HUES6 (cell line): ENCODE results near the gene FBXL7.
A peak's percentile ranks its signal among the peaks of the same experiment; 100 is the strongest.

Experiments used
- H3K27ac ChIP-seq: 2 replicates; pipeline ENCODE4 v1.7.0; 2013; ENCODE audit warnings: low read depth, mild to moderate bottlenecking, low read length, inconsistent platforms
- H3K27me3 ChIP-seq: 2 replicates; pipeline ENCODE4 v1.6.1; 2013; ENCODE audit warnings: low read length; ENCODE audit not compliant: control insufficient read depth, insufficient read depth
- H3K36me3 ChIP-seq: 2 replicates; pipeline ENCODE4 v1.6.1; 2013; ENCODE audit warnings: low read length; ENCODE audit not compliant: control insufficient read depth, insufficient read depth
- H3K4me1 ChIP-seq: 2 replicates; pipeline ENCODE4 v1.6.1; 2013; ENCODE audit warnings: low read length; ENCODE audit not compliant: control insufficient read depth, insufficient read depth
- H3K4me3 ChIP-seq: 2 replicates; pipeline ENCODE4 v1.5.1; 2013; ENCODE audit warnings: low read depth, low read length
- H3K9ac ChIP-seq: one replicate; pipeline ENCODE4 v1.6.1; 2013; ENCODE audit warnings: mild to moderate bottlenecking, low read length
- H3K9me3 ChIP-seq: 2 replicates; pipeline ENCODE4 v1.6.1; 2013; ENCODE audit warnings: low read depth, low read length; ENCODE audit not compliant: control insufficient read depth, insufficient read depth

Gene FBXL7

DNA sequence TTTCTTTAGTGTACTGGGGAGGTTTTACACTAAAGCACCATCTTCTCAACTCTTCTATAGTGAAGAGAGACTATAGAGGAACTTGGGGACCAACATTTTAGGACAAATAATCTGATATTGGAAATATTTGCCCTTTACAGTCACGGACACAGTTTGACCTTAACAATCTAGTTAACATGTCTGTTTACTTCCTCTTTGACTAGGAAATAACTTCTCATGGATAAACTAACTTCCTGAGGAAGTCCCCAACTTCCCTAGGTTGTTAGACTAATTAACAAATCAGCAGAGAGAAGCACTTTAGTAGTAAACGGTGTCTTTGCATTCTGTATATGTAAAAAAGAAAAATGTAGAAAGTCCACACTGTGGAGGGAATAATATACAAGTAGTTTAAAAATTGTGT lies 127.7 kb downstream of the FBXL7 start:
- H3K36me3 ChIP-seq = no peaks in the 10 kb centered on the region
- H3K4me3 ChIP-seq = no peak overlapping the region
- H3K4me1 ChIP-seq = no peaks in the 10 kb centered on the region
- no peak overlapping the region for H3K9ac ChIP-seq
- no peaks in the 10 kb centered on the region for H3K27me3 ChIP-seq
- no peak overlapping the region for H3K27ac ChIP-seq
- no peaks in the 10 kb centered on the region for H3K9me3 ChIP-seq

DNA sequence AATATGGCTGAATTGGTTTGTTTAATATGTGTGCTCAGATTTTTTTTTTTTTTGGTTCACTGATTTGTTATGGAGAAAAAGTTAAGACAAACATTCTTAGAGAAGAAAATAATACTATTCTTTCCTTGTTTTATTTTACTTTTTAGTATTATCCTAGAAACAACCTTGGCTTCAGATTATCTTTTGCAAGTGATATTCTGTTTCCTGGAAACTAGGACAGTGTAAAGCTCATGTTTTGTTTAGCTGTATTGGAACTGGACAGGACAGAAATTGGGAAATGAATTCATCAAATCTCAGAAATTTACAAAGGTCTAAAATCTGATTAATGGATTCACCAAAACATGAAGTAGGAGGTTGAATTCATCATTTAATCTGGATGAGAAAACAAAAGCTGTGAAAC lies 130.5 kb downstream of the FBXL7 start:
- no peak overlapping the region for H3K4me3 ChIP-seq

DNA sequence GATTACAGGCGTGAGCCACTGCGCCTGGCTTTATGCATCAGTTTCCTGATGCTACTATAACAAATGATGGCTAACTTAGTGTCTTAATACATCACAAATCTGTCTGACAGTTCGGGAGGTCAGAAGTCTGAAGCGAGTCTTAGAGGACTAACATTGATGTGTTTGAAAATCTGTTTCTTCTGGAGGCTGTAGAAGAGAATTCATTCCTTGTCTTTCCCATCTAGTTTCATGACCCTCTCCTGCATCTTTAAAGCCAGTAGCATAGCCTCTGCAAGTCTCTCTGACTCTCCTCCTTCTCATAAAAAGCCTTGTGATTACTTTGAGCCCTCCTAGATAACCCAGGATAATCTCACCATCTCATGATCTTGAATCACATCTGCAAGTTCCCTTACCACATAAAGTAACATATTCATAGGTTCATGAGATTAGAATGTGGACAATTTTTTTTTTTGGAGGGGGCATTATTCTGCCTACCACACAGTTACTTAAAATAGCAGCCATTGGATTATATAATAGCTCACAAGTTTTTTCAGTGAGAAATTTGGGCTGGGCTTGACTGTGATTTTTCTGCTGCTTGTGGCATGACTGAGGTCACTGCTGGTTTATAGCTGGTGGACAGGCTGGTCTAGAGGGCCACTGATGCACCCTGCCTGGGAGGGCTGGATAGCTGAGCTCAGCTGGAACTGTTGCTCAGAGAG lies 134.8 kb downstream of the FBXL7 start:
- Histone ChIP-seq H3K27ac (no peak overlapping the region), H3K4me3 (no peak overlapping the region), H3K27me3 (no peaks in the 10 kb centered on the region), H3K9me3 (no peaks in the 10 kb centered on the region), H3K4me1 (peaks cover 6% of the 10 kb centered on the region; the same call in 1 of the 2 replicates), H3K9ac (no peak overlapping the region), H3K36me3 (no peaks in the 10 kb centered on the region)

More for the DNA sequence above, 130.5 kb downstream of the FBXL7 start:
- Histone ChIP-seq H3K27ac (no peak overlapping the region), H3K27me3 (no peaks in the 10 kb centered on the region), H3K9me3 (no peaks in the 10 kb centered on the region), H3K4me1 (no peaks in the 10 kb centered on the region), H3K36me3 (no peaks in the 10 kb centered on the region), H3K9ac (no peak overlapping the region)

DNA sequence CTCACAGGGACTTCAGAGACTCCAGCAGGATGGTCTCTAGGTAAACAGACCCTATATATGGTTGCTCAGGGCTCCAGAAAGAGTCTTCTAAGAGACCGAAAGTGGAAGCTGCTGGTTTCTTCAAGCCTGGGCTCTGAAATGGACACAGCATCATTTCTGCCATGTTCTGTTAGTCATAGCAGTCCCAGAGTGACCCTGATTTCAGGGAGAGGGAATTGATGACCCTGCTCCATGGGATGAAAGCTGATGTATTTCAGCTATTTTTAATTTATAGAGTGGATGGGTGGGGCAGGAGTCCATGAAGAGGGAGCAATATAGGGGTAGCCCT lies 135.3 kb downstream of the FBXL7 start:
- Histone ChIP-seq H3K36me3 (no peaks in the 10 kb centered on the region), H3K4me1 (peaks cover 6% of the 10 kb centered on the region; the same call in 1 of the 2 replicates), H3K4me3 (no peak overlapping the region), H3K27ac (no peak overlapping the region), H3K9ac (no peak overlapping the region), H3K27me3 (no peaks in the 10 kb centered on the region), H3K9me3 (no peaks in the 10 kb centered on the region)

DNA sequence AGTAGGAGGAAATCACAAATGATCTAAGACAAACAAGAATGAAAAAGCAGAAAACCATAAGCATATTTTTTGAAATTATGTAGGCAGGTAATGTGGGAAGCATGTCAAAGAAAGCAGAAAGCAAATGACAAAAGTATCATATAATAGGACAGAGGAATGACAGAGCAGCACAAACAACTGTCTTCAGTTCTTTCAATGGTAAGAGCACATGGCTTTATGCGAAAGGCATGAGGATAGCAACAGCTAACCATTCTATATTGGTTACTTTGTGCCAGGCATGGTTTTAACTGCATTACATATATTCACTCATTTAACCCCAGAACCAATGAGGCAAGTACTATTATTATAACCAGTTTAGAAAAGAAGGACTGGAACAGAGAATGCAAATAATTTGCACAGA lies 137.4 kb downstream of the FBXL7 start:
- no peaks in the 10 kb centered on the region for H3K9me3 ChIP-seq
- no peak overlapping the region for H3K27ac ChIP-seq
- H3K36me3 ChIP-seq = no peaks in the 10 kb centered on the region
- no peak overlapping the region for H3K4me3 ChIP-seq
- no peaks in the 10 kb centered on the region for H3K27me3 ChIP-seq
- H3K9ac ChIP-seq = no peak overlapping the region
- H3K4me1 ChIP-seq = peaks cover 6% of the 10 kb centered on the region; the same call in 1 of the 2 replicates

DNA sequence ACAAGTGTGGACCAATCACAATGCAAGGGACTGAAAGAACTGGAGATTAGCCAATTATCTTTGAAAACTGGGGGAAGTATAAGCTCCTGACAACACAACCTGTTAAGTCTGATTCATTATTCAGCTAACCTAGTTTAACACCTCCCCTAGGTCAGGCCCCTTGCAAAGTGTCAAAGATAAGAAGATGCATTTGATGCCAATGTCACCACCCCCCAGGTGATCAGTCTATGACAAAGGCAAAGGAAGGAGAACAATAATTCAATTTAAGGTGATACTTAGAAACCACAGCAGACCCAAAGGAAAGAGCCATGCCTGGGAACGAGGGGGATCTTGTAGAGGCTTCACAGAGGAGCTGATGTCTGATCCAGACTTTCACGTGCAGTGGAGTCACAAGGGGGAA lies 137.9 kb downstream of the FBXL7 start:
- Histone ChIP-seq H3K27me3 (no peaks in the 10 kb centered on the region), H3K9me3 (no peaks in the 10 kb centered on the region), H3K4me3 (no peak overlapping the region), H3K9ac (no peak overlapping the region), H3K36me3 (no peaks in the 10 kb centered on the region), H3K27ac (no peak overlapping the region), H3K4me1 (peaks cover 6% of the 10 kb centered on the region; the same call in 1 of the 2 replicates)

DNA sequence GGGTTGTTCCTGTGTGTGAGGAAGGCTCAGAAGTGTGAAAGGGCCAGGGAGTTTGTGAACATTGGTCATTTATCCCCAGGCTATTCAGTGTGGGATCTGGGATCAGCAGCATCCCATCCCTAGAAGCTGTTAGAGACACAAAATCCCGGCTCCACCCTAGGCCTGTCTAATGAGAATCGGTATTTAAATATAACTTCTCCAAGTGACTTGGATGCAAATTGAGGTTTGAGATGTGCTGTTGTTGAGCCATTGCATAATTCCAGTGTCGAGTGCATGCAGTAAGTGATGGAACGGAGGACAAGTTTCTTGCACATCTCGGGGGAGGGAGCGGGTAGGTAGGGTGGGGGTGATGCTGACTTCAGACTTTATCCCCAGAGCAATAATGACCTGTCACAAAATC lies 138.3 kb downstream of the FBXL7 start:
- no peak overlapping the region for H3K9ac ChIP-seq
- no peaks in the 10 kb centered on the region for H3K9me3 ChIP-seq
- H3K36me3 ChIP-seq = no peaks in the 10 kb centered on the region
- no peak overlapping the region for H3K4me3 ChIP-seq
- H3K27ac ChIP-seq = no peak overlapping the region
- H3K27me3 ChIP-seq = no peaks in the 10 kb centered on the region
- H3K4me1 ChIP-seq = peaks cover 6% of the 10 kb centered on the region; the same call in 1 of the 2 replicates

DNA sequence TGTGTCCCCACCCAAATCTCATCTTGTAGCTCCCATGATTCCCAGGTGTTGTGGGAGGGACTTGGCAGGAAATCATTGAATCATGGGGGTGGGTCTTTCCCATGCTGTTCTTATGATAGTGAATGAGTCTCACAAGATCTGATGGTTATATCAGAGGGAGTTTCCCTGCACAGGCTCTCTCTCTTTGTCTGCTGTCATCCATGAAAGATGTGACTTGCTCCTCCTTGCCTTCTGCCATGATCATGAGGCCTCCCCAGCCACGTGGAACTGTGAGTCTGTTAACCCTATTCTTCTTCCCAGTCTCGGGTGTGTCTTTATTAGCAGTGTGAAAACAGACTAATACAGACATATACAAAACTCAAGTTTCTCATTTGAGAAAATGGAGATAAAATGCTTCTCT lies 139.3 kb downstream of the FBXL7 start:
- Histone ChIP-seq H3K4me1 (peaks cover 6% of the 10 kb centered on the region; the same call in 1 of the 2 replicates), H3K36me3 (no peaks in the 10 kb centered on the region), H3K27ac (no peak overlapping the region), H3K9me3 (no peaks in the 10 kb centered on the region), H3K27me3 (no peaks in the 10 kb centered on the region), H3K9ac (no peak overlapping the region), H3K4me3 (no peak overlapping the region)

DNA sequence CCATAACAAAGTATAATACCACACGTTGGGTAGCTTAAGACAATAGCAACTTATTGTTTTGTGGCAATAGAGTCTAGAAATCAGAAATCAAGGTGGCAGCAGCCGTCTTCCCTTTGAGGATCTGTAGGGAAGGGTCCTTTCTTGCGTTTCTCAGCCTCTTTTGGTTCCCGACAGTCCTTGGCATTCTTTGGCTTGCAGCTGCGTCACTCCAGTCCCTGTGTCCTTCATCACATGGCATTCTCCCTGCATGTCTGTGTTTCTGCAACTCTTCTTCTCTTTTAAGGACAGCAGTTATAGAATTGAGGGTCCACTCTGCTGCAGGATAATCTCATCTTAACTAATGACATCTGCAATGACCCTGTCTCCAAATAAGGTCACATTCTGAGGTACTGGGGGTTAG lies 140.1 kb downstream of the FBXL7 start:
- peaks cover 13% of the 10 kb centered on the region for H3K4me1 ChIP-seq
- H3K27me3 ChIP-seq = no peaks in the 10 kb centered on the region
- H3K9ac ChIP-seq = no peak overlapping the region

DNA sequence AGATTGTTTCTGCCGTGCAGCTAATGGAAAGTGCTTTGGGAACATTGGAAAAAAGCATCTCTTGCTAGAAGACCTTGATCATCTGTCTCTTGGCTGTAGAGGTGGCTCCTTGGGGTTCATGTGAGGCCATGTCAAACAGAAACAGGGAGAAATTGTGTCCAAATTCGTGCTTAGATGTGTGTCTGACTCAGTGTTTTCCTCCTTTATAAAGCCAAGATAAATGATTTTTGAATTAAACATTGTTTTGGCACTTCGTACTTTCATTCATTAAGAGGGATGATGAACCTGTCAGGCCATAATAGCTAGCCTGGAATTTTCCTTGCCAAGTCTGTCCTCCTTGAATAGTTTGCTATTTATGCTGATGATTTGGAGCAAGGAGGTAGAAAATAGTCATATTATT lies 143.8 kb downstream of the FBXL7 start:
- Histone ChIP-seq H3K27me3 (no peaks in the 10 kb centered on the region), H3K36me3 (no peaks in the 10 kb centered on the region), H3K9ac (no peak overlapping the region), H3K4me3 (no peak overlapping the region), H3K9me3 (no peaks in the 10 kb centered on the region), H3K27ac (no peak overlapping the region), H3K4me1 (peaks cover 22% of the 10 kb centered on the region)

More for the DNA sequence above, 140.1 kb downstream of the FBXL7 start:
- Histone ChIP-seq H3K4me3 (no peak overlapping the region), H3K9me3 (no peaks in the 10 kb centered on the region), H3K27ac (no peak overlapping the region), H3K36me3 (no peaks in the 10 kb centered on the region)

DNA sequence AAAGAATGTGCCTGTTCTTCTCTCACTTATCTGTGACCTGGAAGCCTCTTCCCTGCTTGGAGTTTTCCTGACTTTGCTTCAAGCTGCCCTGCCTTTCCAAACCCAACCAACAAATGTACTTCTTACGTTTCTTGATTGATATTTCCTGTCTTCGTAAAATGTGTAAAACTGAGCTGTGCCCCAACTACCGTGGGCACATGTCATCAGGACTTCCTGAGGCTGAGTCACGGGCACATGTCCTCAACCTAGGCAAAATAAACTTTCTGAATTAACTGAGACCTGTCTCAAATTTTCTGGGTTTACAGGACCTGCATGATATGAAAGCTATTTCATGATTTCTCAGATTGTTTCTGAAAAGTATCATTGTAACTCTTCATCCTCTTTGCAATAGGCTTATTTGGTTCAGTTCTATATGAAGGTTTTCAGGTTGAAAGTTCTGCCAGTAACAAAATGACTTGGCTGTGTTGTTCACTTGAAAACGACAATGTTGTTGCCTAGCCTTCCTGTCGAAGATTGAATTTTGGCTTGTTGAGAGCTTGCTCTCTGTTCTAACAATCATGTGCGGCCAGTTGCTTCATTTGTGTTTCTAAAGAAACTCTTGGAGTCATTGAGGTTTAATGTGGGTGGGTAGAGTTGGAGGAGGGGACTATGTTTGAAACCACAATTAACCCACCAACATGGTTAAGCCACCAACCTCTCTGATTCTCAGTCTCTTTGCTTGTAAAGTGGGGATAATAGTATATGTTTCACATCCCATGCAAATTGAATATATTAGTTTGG lies 145.6 kb downstream of the FBXL7 start:
- Histone ChIP-seq H3K36me3 (no peaks in the 10 kb centered on the region), H3K4me3 (no peak overlapping the region), H3K9ac (no peak overlapping the region), H3K4me1 (peaks cover 22% of the 10 kb centered on the region), H3K27ac (peak overlapping the region; percentile 20), H3K9me3 (no peaks in the 10 kb centered on the region), H3K27me3 (no peaks in the 10 kb centered on the region)
